Thymus (tissue), 14 donors: Measurements from ENCODE around the gene FAM83D. TPM values are rescaled to one million over a fixed set of nuclear protein-coding genes. Genes with fewer than 3 reads are reported as not detected.

Experiments used
- DNase-seq, 9 donors: peaks; one replicate each; pipeline ENCODE4 v3.0.0-alpha.2; 2013; ENCODE audit warnings: low spot score in 9 of 9, low read depth in 6 of 9, missing footprints in 1 of 9
- H3K27ac ChIP-seq, 2 donors: one replicate each; pipeline ENCODE4 v1.5.1; 2013; ENCODE audit warnings: control low read depth in 1 of 2, low read depth in 1 of 2, low read length in 1 of 2, mild to moderate bottlenecking in 1 of 2, moderate library complexity in 1 of 2
- H3K27me3 ChIP-seq, 2 donors: one replicate each; pipeline ENCODE4 v1.5.1; 2013; ENCODE audit warnings: low read length in 1 of 2; ENCODE audit not compliant: control insufficient read depth in 2 of 2, insufficient read depth in 1 of 2
- H3K36me3 ChIP-seq, 2 donors: one replicate each; pipeline ENCODE4 v1.5.1; 2013; ENCODE audit warnings: low read length in 1 of 2, mild to moderate bottlenecking in 1 of 2, moderate library complexity in 1 of 2; ENCODE audit not compliant: control insufficient read depth in 2 of 2, insufficient read depth in 2 of 2
- H3K4me1 ChIP-seq, 2 donors: one replicate each; pipeline ENCODE4 v1.5.1; 2013; ENCODE audit warnings: low read length in 2 of 2; ENCODE audit not compliant: control insufficient read depth in 2 of 2, insufficient read depth in 2 of 2
- H3K4me3 ChIP-seq, 2 donors: one replicate each; pipeline ENCODE4 v1.5.1; 2013; ENCODE audit warnings: low read length in 2 of 2, control low read depth in 1 of 2, mild to moderate bottlenecking in 1 of 2
- H3K9me3 ChIP-seq, 2 donors: one replicate each; pipeline ENCODE4 v1.5.1; 2013; ENCODE audit warnings: low read length in 1 of 2, mild to moderate bottlenecking in 1 of 2; ENCODE audit not compliant: control insufficient read depth in 2 of 2, insufficient read depth in 1 of 2
- WGBS: extraction: QIAGEN DNeasy Blood & Tissue Kit; methylation state at CpG from one replicate; pipeline ENCODE4 v1.1.7; 2013; 5-methylcytosine and 5-hydroxymethylcytosine counted together
- long read RNA-seq, 10 donors: transcript quantifications; one replicate each; lab custom pipeline, GENCODE V29; 2026
- polyA plus RNA-seq: library from polyadenylated mRNA; stranded (reverse); fragments of 200-250 nt; gene quantifications from one replicate; pipeline ENCODE4 v1.2.3, GENCODE V29; 2013
- total RNA-seq: library from RNA; stranded (reverse); fragments of 120-200 nt; gene quantifications from one replicate; pipeline ENCODE4 v1.2.4, GENCODE V29; 2013
- donor health status: healthy.

FAM83D gene
- 9.6 TPM for total RNA-seq
- polyA plus RNA-seq = 2.5 TPM
- long read RNA-seq, donor 1, partial matches to known transcripts = 0 of 2 reads
- long read RNA-seq, donor 1, other reads (novel, unspliced or antisense) = 0 of 2 reads
- long read RNA-seq, donor 2, transcript FAM83D-201 (4 exons, 2,475 nt) = major isoform, 8 of 8 reads
- long read RNA-seq, donor 2, partial matches to known transcripts = 0 of 8 reads
- long read RNA-seq, donor 2, other reads (novel, unspliced or antisense) = 0 of 8 reads
- long read RNA-seq, donor 3, partial matches to known transcripts = 0 of 2 reads
- long read RNA-seq, donor 3, other reads (novel, unspliced or antisense) = 0 of 2 reads
- long read RNA-seq, donor 4, partial matches to known transcripts = 0 of 1 reads
- long read RNA-seq, donor 4, other reads (novel, unspliced or antisense) = 0 of 1 reads
- long read RNA-seq, donor 5, transcript FAM83D-201 (4 exons, 2,475 nt) = major isoform, 6 of 6 reads
- long read RNA-seq, donor 5, partial matches to known transcripts = 0 of 6 reads
- long read RNA-seq, donor 5, other reads (novel, unspliced or antisense) = 0 of 6 reads
- long read RNA-seq, donor 6, partial matches to known transcripts = 0 of 1 reads
- long read RNA-seq, donor 6, other reads (novel, unspliced or antisense) = 0 of 1 reads
- long read RNA-seq, donor 7, partial matches to known transcripts = 0 of 4 reads
- long read RNA-seq, donor 7, other reads (novel, unspliced or antisense) = 0 of 4 reads
- long read RNA-seq, donor 8 = 0 reads
- long read RNA-seq, donor 9, partial matches to known transcripts = 0 of 2 reads
- long read RNA-seq, donor 9, other reads (novel, unspliced or antisense) = 0 of 2 reads
- long read RNA-seq, donor 10, transcript FAM83D-201 (4 exons, 2,475 nt) = major isoform, 5 of 5 reads
- long read RNA-seq, donor 10, partial matches to known transcripts = 0 of 5 reads
- long read RNA-seq, donor 10, other reads (novel, unspliced or antisense) = 0 of 5 reads

GRCh38 chr20:38926142-38926933 lies at the start of gene FAM83D:
TSS of gene FAM83D (plus strand) at chr20:38926417. CDS start at chr20:38926443, 26 bp downstream.
- Histone ChIP-seq H3K9me3 (peaks cover 0 to 3% of the 10 kb centered on the region in 2 donors), H3K4me1 (peaks cover 17% of the 10 kb centered on the region in 2 donors), H3K4me3 (peak within 1 kb of the TSS; percentile 60 to 91), H3K36me3 (peaks cover 3% of the 10 kb centered on the region in 2 donors), H3K27me3 (no peaks in the 10 kb centered on the region), H3K27ac (peak within 1 kb of the TSS; percentile 4 to 58)
- DNase-seq = peak; percentile 82 to 96 (median 92)
- under 1% methylated on average over 95 of the region's 95 CpGs for WGBS

- Histone ChIP-seq H3K4me1 (peaks cover 38 to 41% of the 10 kb centered on the region in 2 donors), H3K4me3 (no peak overlapping the region), H3K9me3 (no peaks in the 10 kb centered on the region), H3K27me3 (no peaks in the 10 kb centered on the region), H3K36me3 (no peaks in the 10 kb centered on the region), H3K27ac (no peak overlapping the region)
- no peak for DNase-seq
- WGBS = 94% methylated on average over 6 of the region's 6 CpGs
These were observed 48.7 kb upstream of the FAM83D start for GRCh38 chr20:38877483-38877882.

GRCh38 chr20:38878866-38879265 lies 47.4 kb upstream of the FAM83D start:
- Histone ChIP-seq H3K4me1 (peaks cover 27 to 36% of the 10 kb centered on the region in 2 donors), H3K27me3 (no peaks in the 10 kb centered on the region), H3K4me3 (no peak overlapping the region), H3K36me3 (peaks cover 0 to 5% of the 10 kb centered on the region in 2 donors), H3K9me3 (no peaks in the 10 kb centered on the region), H3K27ac (no peak overlapping the region)
- DNase-seq = peak in 1 of 9 donors; percentile 48
- 69% methylated on average over 9 of the region's 9 CpGs for WGBS

GRCh38 chr20:38880952-38881735 lies 45.1 kb upstream of the FAM83D start:
- Histone ChIP-seq H3K4me3 (no peak overlapping the region), H3K4me1 (peaks cover 4 to 21% of the 10 kb centered on the region in 2 donors), H3K36me3 (peaks cover 0 to 5% of the 10 kb centered on the region in 2 donors), H3K9me3 (no peaks in the 10 kb centered on the region), H3K27me3 (no peaks in the 10 kb centered on the region), H3K27ac (no peak overlapping the region)
- WGBS = 96% methylated on average over 14 of the region's 14 CpGs
- no peak for DNase-seq

- no peaks in the 10 kb centered on the region for H3K27me3 ChIP-seq
- H3K36me3 ChIP-seq = peaks cover 0 to 5% of the 10 kb centered on the region in 2 donors
- no peaks in the 10 kb centered on the region for H3K9me3 ChIP-seq
- H3K4me1 ChIP-seq = peaks cover 3 to 17% of the 10 kb centered on the region in 2 donors
- H3K4me3 ChIP-seq = no peak overlapping the region
- H3K27ac ChIP-seq = no peak overlapping the region
- WGBS = 98% methylated on average over 4 of the region's 4 CpGs
- DNase-seq = no peak
These were observed 44.3 kb upstream of the FAM83D start for GRCh38 chr20:38881806-38882440.

GRCh38 chr20:38882600-38882999 lies 43.6 kb upstream of the FAM83D start:
- peaks cover 0 to 5% of the 10 kb centered on the region in 2 donors for H3K36me3 ChIP-seq

GRCh38 chr20:38883081-38883980 lies 42.9 kb upstream of the FAM83D start:
- 84% methylated on average over 20 of the region's 20 CpGs for WGBS
- peaks cover 3 to 14% of the 10 kb centered on the region in 2 donors for H3K4me1 ChIP-seq
- H3K9me3 ChIP-seq = no peaks in the 10 kb centered on the region
- H3K27me3 ChIP-seq = no peaks in the 10 kb centered on the region
- DNase-seq = no peak
- peaks cover 0 to 5% of the 10 kb centered on the region in 2 donors for H3K36me3 ChIP-seq
- H3K4me3 ChIP-seq = no peak overlapping the region
- no peak overlapping the region for H3K27ac ChIP-seq

More at GRCh38 chr20:38882600-38882999, 43.6 kb upstream of the FAM83D start:
- DNase-seq = no peak
- no peak overlapping the region for H3K4me3 ChIP-seq
- 98% methylated on average over 2 of the region's 2 CpGs for WGBS
- H3K27ac ChIP-seq = no peak overlapping the region
- no peaks in the 10 kb centered on the region for H3K9me3 ChIP-seq
- no peaks in the 10 kb centered on the region for H3K27me3 ChIP-seq
- peaks cover 3 to 14% of the 10 kb centered on the region in 2 donors for H3K4me1 ChIP-seq
